8988T (cell line): Measurements from ENCODE around the gene APMAP.
"Not testable (repeated sequence)": the region's sequence is repeated elsewhere in the genome, so short reads cannot be mapped to it uniquely, and the experiment has no call there.

Experiments used
- DNase-seq: peaks from one replicate; pipeline ENCODE4 v3.0.0; 2011

APMAP gene

GRCh38 chr20:24929867-24930723 lies 62.5 kb downstream of the APMAP start:
- not testable (repeated sequence) for DNase-seq

GRCh38 chr20:24929259-24929658 lies 63.3 kb downstream of the APMAP start:
- not testable (repeated sequence) for DNase-seq

DNA sequence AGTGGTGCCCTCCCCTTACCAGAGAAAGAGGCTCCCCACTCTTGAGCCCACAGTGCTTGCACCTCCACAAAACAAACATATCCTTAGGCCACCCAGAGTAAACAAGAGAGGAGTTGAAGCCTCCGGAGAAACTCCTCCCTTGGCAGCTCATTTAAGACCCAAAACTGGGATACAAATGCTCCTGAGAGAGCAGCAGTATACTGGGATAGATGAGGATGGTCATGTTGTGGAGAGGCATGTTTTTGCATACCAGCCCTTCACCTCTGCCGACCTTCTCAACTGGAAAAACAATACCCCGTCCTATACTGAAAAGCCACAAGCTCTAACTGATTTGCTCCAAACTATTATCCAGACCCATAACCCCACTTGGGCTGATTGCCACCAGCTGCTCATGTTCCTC lies 71.8 kb downstream of the APMAP start:
- not testable (repeated sequence) for DNase-seq

DNA sequence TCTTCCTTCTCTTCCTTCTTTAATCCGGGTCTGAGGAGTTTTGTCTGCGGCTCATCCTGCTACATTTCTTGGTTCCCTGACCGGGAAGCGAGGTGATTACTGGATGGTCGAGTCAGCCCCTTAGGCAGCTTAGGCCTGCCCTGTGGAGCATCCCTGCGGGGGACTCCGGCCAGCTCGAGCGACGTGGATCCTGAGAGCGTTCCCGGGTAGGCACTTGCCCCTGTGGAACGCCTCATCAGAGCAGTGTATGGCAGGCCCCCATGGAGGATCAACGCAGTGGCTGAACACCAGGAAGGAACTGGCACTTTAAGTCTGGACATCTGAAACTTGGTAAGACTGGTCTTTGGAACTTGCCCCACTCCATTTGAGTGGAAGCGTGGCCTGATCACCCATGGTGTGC lies 72.9 kb downstream of the APMAP start:
- DNase-seq = not testable (repeated sequence)

DNA sequence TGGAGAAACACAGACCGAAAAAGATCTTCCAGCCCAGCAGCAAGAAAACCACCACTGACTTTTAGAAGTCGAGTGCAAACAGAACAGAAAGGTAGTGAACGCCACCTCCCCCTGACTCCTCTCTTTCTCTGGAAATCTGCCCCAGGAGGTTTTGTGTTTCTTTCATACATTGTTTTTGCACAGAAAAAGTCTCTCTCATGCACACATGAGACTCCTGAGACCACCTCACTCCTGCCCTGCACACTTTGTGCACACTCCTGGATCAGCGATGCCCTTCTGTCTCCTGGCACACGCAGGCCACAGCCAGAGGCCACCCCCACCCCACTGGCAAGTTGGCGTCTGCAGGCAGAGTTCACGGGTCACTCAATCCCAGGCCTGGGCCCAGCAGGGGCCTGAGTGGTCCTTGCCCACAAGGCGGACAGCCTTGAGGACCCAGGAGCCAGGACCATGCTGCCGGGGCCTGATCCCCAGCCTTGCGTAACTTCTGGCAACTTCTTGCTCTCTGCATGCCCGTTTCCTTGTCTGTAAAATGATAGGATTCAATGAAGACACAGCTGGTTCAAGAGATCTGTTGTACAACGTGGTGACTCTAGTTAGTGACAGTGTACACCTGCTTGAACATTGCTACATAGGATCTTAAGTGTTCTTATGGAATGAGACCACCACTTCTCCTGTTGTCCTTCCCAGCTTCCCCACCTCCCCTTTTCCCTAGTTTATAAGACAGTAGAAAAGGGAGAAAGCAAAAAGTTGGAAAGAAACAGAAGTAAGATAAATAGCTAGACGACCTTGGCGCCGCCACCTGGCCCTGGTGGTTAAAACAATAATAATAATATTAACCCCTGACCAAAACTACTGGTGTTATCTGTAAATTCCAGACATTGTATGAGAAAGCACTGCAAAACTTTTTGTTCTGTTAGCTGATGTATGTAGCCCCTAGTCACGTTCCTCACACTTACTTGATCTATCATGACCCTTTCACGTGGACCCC lies 73.7 kb downstream of the APMAP start:
- DNase-seq = no peak

DNA sequence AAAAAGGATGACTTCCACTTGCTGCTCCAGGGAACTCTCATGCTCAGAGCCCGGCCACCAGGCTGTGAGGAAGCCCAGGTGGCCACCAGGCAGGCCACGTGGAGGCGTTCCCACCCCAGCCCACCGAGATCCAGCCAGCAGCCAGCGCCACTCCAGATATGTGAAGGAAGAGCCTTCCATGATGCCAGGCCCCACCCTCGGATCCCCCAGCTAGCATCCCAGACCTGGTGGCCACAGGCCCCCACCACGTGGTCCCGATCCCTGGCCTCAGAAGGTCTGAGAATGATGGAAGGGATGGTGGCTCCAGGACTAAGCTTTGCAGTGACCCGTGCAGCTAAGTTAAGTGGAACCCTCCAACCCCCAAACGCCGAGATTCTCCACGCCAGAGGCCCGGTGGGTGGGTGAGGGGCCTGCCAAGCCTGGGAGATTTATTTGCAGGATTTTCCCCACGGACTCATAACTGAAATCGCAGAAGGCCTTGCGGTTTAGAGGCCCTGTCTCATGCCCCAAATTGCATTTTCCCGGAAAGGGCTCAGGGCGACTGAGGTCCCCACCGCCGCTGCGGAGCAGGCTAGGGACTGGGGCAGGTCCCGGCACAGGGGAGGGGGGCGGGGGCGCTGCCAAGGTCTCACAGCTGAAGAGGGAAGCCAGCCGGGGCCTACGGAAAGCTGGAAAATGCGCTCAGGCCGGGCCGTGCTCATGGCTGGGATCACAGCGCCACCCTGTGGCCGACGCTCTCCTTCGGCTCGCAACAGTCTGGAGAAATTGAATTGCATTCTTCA lies 74.6 kb downstream of the APMAP start:
- peak; percentile 77 for DNase-seq

- DNase-seq = no peak
Measured at GRCh38 chr20:24917056-24917455, 75.5 kb downstream of the APMAP start.

DNA sequence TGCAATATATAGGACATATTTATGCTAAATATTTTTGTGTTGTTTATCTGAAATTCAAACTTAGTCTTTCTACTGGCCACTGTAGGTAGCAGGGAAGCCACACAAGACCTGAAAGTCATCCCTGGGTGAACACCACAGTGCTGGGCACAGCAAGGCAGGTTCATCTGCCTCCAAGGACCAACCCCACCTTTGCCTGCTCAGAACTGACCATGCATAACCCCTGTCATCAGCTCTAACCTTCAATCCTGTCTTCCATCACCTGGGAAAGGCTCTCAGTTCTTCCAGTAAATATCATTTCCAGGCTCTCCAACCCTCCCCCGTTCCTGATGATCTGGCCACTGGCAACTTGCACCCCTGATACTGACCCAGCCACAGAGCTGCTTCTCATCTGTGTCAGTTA lies 76.1 kb downstream of the APMAP start:
- DNase-seq = no peak

GRCh38 chr20:24915892-24916291 lies 76.7 kb downstream of the APMAP start:
- no peak for DNase-seq

DNA sequence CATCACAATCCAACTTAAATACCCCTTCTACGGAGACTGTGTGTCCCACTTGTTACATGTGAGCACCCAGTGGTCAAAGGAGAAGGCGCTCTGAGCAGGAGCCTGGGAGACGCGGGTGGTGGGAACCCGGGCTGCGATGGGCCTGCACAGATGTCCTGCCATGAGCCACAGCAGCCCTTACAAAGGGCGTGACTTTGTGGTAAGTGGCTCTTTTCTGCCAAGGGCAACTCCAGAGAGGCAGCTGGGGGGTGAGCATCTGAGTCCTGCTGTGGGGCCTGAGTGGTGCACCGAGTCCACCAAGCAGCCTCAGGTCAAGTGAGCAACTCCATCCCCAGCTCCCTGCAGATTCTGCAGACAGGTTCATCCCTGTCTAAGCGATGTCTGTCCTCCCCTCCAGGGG lies 77.1 kb downstream of the APMAP start:
- no peak for DNase-seq

- DNase-seq = no peak
Measured at GRCh38 chr20:24914388-24915241, 77.9 kb downstream of the APMAP start.

- no peak for DNase-seq
Measured at GRCh38 chr20:24913076-24913628, 79.4 kb downstream of the APMAP start.
